GM10847 (cell line): ENCODE results near the gene PTGDR2.

Experiments
- POLR2A ChIP-seq: IDR thresholded peaks from 2 replicates; pipeline ENCODE4 v1.6.1; 2011; ENCODE audit not compliant: insufficient read length; ENCODE audit errors: extremely low read depth

The PTGDR2 gene

DNA sequence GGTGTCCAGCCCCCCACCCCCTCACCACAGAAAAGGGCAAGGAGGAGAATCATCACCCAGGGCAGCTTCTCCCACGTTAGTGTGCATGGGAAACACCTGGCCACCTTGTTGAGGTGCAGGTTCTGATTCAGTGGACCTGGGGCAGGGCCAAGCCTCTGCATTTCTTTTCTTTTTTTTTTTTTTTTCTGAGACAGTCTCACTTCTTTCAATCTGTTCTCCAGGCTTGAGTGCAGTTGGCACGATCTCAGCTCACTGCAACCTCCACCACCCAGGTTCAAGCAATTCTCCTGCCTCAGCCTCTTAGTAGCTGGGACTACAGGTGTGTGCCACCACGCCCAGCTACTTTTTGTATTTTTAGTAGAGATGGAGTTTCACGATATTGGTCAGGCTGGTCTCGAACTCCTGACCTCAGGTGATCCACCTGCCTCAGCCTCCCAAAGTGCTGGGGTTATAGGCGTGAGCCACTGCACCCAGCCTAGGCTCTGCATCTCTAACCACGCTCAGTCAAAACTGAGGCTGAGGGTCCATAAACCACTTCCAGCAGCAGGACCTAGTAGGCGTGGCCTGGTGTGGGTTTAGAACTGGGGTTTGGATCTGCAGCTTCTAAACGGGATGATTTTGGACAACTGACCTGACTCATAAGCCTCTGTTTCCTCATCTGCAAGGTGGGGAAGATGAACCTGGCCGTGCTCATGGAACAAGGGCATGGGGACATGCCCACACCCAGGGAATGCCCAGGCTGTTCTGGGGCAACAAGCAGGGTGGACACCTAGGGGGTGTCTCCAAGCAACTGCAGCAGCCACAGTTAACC lies 12.3 kb upstream of the PTGDR2 start:
- TF ChIP-seq POLR2A: no peak

DNA sequence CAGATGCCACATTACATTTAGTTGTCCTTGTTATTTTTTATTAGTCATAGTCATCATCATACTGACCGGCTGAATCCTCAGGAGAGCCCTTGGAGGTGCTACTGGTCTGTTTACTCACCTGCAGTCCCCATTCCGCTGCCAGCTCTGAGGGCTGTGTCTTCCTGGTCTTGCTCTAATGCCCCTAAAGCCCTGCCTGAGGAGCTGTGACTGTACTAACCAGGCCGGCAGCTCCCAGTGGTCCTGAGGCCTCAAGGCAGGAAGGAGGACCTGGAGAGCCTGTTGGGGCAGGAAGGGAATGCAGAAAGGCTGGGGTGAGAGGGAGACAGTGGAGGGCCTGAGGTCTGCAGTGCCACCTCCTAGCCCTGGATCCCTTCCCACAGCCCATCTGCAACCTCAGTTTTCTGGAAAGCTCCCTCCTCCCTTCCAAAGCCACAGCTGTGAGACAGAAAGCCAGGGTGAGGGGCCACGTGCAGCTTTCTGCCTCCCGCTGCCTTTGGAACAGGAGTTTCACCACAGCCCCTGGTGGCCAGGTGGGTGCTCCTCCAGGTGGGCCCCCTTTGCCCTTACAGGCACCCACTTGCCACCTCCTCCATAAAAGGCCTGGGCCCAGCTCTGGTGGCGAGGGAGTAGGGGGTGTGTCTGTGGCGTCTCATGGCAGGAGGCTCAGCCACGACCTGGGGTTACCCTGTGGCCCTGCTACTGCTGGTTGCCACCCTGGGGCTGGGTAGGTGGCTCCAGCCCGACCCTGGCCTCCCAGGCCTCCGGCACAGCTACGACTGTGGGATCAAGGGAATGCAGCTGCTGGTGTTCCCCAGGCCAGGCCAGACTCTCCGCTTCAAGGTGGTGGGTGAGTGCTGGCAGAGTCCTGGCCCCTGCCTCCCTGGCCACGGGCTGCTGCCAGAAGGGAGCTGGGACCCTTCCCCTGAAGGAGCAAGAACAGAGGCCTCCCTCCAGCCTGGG lies 11.4 kb upstream of the PTGDR2 start, which contains the start of gene ZP1:
Gene ZP1, plus strand, starts transcription at position 632 of the 960 bp plus-strand sequence. Its CDS starts 20 bp downstream, at position 652.
- TF ChIP-seq POLR2A: no peak

DNA sequence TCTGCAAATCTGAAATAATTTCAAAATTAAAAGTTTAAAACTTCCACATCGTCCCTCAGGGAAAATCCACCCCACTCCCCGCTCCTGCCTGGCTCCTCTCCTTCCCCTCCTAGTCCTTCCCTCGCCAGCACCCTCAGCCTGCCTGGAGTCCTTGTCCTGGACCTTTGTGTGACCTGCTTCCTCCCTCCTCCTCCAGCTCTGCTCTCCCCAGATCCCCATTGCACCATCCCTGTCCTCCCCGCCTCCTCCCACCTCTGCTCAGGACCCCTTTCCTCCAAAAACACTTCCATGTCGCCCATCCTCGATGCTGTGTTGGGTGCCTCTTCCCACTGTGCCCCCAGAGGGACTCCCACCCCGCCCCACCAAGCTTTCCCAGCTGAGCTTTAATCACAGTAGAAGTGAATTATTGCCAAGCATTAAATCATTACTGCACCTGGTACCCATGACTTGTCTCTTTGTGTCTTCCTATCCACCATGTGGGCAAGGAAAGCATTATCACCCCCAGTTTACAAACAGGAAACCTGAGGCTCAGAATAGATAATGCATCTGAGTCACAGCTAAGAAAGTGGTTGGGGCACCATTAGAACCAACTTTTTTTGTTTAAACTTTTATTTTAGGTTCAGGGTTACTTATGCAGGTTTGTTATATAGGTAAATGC lies 9.2 kb upstream of the PTGDR2 start:
- no peak for TF ChIP-seq POLR2A

DNA sequence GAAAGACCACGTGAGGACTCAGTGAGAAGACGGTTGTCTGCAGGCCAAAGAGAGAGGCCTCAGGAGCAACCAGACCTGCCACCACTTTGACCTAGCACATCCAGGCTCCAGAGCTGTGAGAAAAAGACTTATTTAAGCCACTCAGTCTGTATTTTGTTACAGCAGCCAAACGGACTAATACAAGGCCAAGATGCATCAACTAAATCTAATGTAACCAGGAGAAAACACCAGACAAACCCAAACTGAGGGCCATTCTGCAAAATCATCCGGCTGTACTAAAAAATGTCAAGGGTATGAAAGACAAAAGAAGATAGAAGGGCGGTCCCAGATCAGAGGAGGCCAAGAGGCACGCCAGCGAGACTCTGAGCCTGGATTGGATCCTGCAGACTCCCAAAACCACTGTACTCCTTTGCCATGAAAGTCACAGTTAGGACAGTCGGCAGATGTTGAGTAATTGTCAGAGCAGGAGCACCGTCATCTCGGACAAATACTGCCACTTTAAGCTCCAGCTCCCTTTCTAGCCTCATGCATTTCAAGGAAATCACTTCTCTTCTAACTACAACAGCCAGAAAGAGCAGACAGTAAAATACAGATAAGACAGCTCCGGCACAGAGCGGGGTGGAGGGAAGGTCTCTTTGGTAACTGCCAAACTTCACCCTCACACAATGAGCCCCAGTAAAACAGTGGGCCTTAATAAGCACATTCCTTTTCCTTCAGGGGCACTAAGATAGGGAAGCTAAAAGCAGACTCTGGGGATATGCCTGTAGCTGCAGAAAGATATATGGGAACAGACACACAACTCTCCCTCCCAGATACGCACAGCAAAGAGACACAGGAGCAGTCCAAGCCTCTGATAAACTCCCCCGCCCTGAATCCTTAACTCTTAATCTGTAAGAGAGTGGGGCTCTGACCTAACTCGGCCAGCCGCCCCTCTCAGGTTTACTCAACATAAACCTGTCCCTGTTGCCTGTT lies 8.1 kb upstream of the PTGDR2 start:
- no peak for TF ChIP-seq POLR2A

DNA sequence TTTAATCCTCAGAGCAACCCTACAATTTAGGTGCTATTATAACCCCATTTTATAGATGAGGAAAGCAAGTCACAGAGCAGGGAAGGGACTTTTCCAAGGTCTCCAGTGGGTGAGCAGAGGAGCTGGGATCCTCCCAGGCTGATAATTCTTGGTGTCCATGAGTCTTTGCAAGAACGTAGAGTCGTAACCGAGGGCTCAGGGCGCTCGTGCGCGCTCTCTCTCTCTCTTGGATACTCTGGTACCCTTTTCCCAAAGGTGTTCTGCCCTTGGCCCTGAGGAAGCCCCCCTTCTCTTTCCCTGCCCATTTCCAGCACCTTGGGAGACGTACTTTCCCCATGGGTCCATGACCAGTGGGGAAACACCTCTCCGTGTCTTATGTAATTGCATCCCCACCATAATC lies 6.4 kb upstream of the PTGDR2 start:
- TF ChIP-seq POLR2A: no peak

DNA sequence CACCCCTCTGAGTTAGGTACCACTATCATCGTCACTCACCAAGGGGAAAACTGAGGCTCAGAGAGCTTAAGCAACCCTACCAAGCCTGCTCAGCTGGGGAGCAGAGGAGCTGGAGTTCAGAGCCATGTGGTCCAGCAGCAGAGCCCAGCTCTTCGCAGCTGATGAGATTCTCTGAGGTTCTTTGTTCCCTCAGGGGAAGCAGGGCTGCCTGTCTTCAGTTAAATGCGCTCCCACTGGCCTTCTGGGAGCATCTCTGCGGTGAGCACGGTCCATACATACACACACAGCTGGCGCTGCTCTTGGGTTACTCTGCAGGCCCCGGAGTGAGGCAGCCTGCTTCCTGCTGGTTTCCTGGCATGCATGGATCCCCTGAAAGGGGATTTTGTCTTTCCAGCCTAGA lies 5.2 kb upstream of the PTGDR2 start:
- no peak for TF ChIP-seq POLR2A

DNA sequence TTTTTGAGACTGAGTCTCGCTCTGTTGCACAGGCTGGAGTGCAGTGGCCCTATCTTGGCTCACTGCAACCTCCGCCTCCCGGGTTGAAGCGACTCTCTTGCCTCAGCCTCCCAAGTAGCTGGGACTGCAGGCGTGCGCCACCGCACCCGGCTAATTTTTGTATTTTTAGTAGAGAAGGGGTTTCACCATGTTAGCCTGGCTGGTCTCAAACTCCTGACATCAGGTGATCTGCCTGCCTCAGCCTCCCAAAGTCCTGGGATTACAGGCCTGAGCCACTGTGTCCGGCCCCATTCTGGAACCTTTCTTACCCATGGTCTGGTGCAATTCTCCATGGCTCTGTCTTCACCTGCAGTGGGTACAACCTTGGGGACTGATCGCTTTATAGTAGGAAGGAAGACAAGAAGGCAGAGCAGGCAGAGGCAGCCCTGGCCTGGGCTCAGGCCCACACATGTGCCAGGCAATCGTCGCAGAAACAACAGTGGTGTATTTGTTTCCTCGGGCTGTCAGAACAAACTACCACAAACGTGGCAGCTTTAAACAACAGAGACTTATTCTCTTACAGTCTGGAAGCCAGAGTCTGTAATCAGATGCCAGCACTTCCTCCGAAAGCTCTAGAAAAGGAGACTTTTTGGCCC lies 4.0 kb upstream of the PTGDR2 start:
- no peak for TF ChIP-seq POLR2A

GRCh38 chr11:60858731-60859464 lies 3.1 kb upstream of the PTGDR2 start:
- no peak for TF ChIP-seq POLR2A

- no peak for TF ChIP-seq POLR2A
Observed at GRCh38 chr11:60858236-60858635, 2.5 kb upstream of the PTGDR2 start.

DNA sequence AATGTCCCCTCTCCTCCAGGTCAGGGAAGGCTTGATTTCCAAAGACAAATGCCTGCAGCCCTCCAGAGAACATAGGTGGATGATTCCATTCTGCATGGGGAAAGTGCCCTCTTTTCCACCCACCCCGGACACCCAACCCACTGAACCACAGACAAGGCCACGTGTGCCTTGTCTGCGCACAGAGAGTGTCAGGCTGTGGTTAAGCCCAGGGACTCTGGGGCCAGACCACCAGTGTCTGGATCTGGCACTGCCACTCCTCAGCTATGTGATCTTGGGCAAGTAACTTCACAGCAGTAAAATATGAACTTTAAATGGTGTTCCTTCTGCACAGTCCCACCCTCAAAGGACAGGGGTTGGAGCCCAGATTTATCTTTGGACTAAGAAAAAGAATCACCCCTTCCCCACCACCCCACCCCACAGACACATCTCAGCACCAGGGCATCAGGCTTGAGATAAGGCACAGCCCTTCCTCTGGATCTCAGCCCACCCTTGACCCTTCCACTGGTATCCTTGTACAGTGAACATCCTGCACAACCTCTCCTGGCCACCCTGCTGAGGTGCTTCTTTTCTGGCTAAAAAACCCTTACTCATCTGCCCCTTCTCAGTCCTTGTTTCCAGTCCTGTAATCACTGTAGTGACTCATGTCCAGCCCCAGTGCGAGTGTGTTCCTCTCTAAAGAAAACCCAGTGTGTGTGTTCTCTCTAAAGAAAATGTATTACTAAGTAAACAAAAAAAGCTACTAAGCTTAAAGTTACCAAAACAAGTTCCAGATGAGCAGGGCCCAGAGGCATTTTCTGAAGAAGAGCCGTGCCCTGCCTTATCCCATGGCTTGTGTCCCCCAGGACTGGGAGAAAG lies 1.9 kb upstream of the PTGDR2 start:
- TF ChIP-seq POLR2A: no peak

- TF ChIP-seq POLR2A: no peak
Observed at GRCh38 chr11:60854847-60855725, 664 bp downstream of the PTGDR2 start.
